ENCODE data around the gene KRT84. TPM values are rescaled to one million over a fixed set of nuclear protein-coding genes. Genes with fewer than 3 reads are reported as not detected.

KRT84 gene
- total RNA-seq, 1 donor from 2014 or later, result not detected

DNA sequence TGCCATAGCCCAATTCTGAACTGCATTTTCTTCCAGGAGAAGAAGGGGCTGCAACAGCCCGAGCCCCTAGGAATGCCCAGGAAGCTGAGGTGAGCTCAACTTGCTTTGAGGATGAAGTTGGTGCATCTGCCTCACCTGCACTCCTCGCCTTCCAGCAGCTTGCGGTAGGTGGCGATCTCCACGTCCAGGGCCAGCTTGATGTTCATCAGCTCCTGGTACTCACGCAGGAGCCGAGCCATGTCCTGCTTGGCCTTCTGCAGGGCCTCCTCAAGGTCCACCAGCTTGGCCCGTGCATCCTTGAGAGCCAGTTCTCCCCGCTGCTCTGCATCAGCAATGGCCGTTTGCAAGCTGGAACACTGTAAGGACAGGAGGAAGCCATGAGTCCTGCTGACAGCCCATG is 42.7 kb upstream of the KRT84 start:
- TF ChIP-seq, protein P1, sequence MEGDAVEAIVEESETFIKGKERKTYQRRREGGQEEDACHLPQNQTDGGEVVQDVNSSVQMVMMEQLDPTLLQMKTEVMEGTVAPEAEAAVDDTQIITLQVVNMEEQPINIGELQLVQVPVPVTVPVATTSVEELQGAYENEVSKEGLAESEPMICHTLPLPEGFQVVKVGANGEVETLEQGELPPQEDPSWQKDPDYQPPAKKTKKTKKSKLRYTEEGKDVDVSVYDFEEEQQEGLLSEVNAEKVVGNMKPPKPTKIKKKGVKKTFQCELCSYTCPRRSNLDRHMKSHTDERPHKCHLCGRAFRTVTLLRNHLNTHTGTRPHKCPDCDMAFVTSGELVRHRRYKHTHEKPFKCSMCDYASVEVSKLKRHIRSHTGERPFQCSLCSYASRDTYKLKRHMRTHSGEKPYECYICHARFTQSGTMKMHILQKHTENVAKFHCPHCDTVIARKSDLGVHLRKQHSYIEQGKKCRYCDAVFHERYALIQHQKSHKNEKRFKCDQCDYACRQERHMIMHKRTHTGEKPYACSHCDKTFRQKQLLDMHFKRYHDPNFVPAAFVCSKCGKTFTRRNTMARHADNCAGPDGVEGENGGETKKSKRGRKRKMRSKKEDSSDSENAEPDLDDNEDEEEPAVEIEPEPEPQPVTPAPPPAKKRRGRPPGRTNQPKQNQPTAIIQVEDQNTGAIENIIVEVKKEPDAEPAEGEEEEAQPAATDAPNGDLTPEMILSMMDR (IDR thresholded peaks at IDR 0.05; ENCODE audit: insufficient read depth, low read length, poor library complexity, severe bottlenecking), result no peak
- Histone ChIP-seq H3K27me3 (ENCODE audit: control insufficient read depth, insufficient read depth, low read length) (peaks cover 2% of the 10 kb centered on the region), H3K36me3 (ENCODE audit: control insufficient read depth, insufficient read depth, low read length) (no peaks in the 10 kb centered on the region), H3K4me3 (ENCODE audit: low read depth, low read length) (no peak overlapping the region)
- DNase-seq (ENCODE audit: low read depth), result no peak

DNA sequence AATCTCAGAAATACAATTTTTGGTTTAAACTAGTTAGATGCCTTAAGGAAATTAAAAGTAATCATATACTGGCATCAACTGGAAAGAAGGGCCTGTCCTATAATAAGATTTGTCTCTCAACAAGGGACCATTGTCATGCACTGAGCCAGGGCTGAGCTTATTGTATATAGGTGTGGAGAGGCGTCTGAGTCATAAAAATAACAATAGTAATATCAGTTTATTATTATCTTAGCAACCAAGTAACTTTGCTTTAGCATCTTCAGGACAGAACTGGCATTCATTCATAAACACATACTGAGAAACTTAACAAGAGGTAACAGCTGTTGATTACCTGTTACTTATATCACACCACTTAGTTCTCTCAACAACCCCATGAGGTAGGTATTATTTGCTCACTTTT is 41.6 kb upstream of the KRT84 start:
- TF ChIP-seq, protein P1 (IDR thresholded peaks at IDR 0.05; ENCODE audit: insufficient read depth, low read length, poor library complexity, severe bottlenecking), result no peak
- no peak for DNase-seq (ENCODE audit: low read depth)
- peaks cover 2% of the 10 kb centered on the region for H3K27me3 ChIP-seq (ENCODE audit: control insufficient read depth, insufficient read depth, low read length)

DNA sequence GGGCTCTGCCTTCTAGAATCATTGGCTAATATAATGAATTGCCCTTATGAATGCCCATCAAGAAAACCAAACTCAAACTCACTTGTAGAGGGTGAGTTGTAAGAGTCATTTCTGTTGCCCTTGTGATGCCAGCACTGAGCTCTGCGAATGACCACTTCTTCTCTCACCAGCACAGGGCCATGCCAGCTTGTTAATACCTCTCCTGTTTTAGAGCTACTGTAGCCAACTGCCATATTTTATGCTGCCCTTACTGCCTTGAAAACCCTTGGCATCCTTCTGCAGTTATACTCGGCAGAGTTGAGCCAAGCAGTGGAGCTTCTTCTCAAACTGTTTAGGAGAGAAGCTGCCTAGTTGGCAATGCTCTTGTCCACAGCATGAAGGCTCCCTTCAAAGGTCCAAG is 40.6 kb upstream of the KRT84 start:
- peaks cover 2% of the 10 kb centered on the region for H3K27me3 ChIP-seq (ENCODE audit: control insufficient read depth, insufficient read depth, low read length)
- H3K36me3 ChIP-seq (ENCODE audit: control insufficient read depth, insufficient read depth, low read length), result no peaks in the 10 kb centered on the region
- TF ChIP-seq, protein P1 (IDR thresholded peaks at IDR 0.05; ENCODE audit: insufficient read depth, low read length, poor library complexity, severe bottlenecking), result no peak
- no peak overlapping the region for H3K4me3 ChIP-seq (ENCODE audit: low read depth, low read length)
- DNase-seq (ENCODE audit: low read depth), result no peak

More for the DNA sequence above, 41.6 kb upstream of the KRT84 start:
- H3K4me3 ChIP-seq (ENCODE audit: low read depth, low read length), result no peak overlapping the region
- H3K36me3 ChIP-seq (ENCODE audit: control insufficient read depth, insufficient read depth, low read length), result no peaks in the 10 kb centered on the region

DNA sequence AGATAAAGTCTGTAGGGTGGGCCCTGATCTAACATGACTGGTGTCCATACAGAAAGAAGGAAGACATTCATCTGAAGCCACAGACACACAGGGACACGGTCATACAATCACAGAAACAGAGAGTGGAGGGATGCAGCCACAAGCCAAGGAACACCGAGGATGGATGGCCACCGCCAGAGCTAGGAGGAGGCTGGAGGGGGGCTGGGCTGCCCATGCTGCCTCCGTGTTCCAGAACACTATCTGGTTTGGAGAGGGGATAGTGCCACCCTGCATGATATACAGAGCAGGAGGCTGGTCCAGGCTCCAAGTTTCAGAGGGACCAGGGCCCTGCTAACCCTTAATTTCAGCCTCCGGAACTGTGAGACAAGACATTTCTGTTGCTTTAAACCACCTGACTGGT is 40.0 kb upstream of the KRT84 start:
- Histone ChIP-seq H3K4me3 (ENCODE audit: low read depth, low read length) (no peak overlapping the region), H3K27me3 (ENCODE audit: control insufficient read depth, insufficient read depth, low read length) (peaks cover 2% of the 10 kb centered on the region)

DNA sequence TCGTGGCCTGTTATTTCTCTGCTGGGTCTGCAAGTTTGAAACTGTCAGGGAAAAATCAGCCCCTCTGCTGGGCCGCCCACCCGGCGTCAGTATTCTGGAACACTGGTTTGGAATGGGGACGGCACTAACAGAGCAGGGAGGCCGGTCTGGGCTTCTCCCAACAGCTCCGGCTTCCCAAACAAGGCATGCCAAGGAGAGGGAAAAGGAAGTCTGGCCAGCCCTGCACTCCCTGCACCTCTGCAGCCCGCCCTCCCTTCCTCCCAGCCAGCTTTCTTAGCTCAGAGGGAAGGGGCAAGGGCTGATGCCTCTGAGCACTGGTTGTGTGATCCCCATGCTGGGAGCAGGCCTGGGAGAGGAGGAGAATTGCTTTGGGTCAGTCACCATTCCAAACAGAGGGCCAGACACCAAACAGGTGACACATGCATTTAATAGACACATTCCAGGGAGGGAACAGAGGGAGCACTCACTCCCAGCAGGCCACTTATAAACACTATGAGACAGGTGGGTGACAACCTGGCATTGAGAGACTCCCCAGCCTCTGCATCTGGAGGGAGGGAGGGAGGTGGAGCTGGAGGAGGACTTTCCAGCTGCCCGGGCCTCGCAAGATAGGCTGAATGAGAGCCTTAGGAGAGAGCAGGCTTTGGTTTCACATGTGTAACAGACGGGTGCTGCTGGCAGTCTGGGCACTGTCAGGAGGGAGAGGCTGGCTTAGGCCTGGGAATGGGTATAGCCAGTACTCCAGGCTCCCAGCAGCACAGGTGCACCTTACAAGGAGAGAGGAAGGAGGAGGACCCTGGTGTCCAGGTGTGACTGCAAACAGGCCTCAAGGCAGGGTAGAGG is 38.4 kb upstream of the KRT84 start:
- no peak for DNase-seq (ENCODE audit: low read depth)
- TF ChIP-seq, protein P1 (IDR thresholded peaks at IDR 0.05; ENCODE audit: insufficient read depth, low read length, poor library complexity, severe bottlenecking), result no peak
- peaks cover 2% of the 10 kb centered on the region for H3K27me3 ChIP-seq (ENCODE audit: control insufficient read depth, insufficient read depth, low read length)

More for the DNA sequence above, 40.0 kb upstream of the KRT84 start:
- TF ChIP-seq, protein P1 (IDR thresholded peaks at IDR 0.05; ENCODE audit: insufficient read depth, low read length, poor library complexity, severe bottlenecking), result no peak
- no peaks in the 10 kb centered on the region for H3K36me3 ChIP-seq (ENCODE audit: control insufficient read depth, insufficient read depth, low read length)
- no peak for DNase-seq (ENCODE audit: low read depth)

DNA sequence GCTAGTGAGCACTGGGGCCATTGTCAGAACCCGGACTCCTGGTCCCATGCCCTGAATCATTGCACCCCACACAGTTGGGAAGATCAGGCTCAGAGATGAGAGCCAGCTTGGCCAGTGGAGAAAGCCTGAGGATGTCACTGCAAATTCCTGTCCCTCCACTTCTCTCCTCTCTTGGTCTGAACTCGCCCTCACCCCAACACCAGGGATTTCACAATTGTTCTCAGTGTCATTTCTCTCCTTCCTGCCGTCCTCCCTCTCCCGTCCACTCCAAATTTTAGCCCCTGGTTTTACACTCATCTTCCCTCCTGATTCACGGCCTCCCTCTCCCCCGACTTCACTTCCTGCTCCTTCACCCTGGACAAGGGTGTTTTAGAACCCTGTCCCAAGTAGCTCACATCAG is 37.6 kb upstream of the KRT84 start:
- Histone ChIP-seq H3K27me3 (ENCODE audit: control insufficient read depth, insufficient read depth, low read length) (peaks cover 2% of the 10 kb centered on the region), H3K4me3 (ENCODE audit: low read depth, low read length) (no peak overlapping the region)
- TF ChIP-seq, protein P1 (IDR thresholded peaks at IDR 0.05; ENCODE audit: insufficient read depth, low read length, poor library complexity, severe bottlenecking), result no peak

More for the DNA sequence above, 38.4 kb upstream of the KRT84 start:
- H3K4me3 ChIP-seq (ENCODE audit: low read depth, low read length), result no peak overlapping the region
- H3K36me3 ChIP-seq (ENCODE audit: control insufficient read depth, insufficient read depth, low read length), result no peaks in the 10 kb centered on the region

More for the DNA sequence above, 37.6 kb upstream of the KRT84 start:
- H3K36me3 ChIP-seq (ENCODE audit: control insufficient read depth, insufficient read depth, low read length), result no peaks in the 10 kb centered on the region
- DNase-seq (ENCODE audit: low read depth), result no peak

Data from kidney epithelial cell (primary cell).